Upper lobe of left lung (tissue), 4 donors: ENCODE results near the gene SRP68.

Source experiments
- POLR2A ChIP-seq, 4 donors: fragments of 450-650 bp; IDR thresholded peaks; one replicate each; pipeline ENCODE4 v1.5.1; 2016 to 2017; ENCODE audit warnings: antibody characterized with exemption in 4 of 4, mild to moderate bottlenecking in 2 of 4
- POLR2AphosphoS5 ChIP-seq, 2 donors: sonication (generic); formaldehyde crosslinking; IDR thresholded peaks; one replicate each; pipeline ENCODE4 v1.5.1; 2017; ENCODE audit warnings: antibody characterized with exemption in 2 of 2

DNA sequence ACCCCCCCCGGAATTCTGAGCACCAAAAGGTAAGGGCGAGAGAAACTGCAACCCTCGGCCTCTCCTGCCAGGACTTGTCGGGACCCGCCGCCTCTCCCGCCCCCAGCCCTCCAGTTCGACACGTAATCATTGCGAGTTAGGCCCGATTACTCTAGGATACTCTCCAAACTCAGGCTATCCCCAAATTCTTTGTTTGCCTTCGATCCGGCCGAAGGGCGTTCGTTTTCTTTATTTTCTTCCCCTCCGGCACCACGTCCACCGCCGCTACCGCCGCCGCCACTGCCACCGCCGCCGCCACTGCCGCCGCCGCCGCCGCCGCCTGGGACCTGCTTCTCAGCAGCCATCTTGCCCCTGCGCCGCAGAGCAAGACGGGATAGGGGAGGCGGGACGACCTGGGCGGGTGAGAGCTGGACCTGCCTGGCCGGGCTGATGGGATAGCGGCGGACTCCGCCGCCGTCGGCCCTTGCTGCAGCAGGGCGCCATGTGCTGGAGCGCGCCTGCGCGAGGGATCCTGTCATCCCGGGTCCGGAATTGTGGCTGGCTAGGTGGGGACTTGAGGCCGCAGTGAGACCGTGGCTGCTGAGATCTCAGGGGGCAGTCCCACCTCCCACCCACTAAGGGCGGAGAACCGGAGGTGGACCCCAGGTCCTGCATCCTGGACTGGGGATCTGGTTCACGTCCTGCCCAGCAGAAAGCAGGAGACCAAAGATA lies at the start of gene SRP68:
- TF ChIP-seq POLR2A (IDR thresholded peaks at IDR 0.05) (peak in 3 of 4 donors; percentile 47 to 82 (median 78)), POLR2AphosphoS5 (IDR thresholded peaks at IDR 0.05) (peak; percentile 77 to 87)
